ENCODE results near the gene SIGMAR1.

Gene SIGMAR1

DNA sequence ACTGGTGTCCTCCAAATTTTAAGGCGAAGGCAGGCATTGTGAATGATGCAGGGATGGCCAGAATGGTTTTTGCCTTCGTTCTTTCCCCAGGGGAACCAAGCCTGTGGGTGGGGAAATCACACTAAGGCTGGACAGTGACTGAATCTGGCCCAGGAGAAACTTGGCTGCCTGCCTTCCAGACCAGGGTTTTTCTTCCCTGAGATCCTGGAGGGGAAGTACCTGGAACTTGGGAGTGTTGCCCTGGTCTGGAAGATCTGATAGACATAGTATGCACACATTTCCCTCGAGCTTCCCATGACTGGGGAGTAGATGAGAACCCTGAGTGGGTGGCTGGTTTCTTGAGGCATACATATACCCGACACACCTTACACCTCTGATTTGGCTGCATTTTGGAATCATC is 13.7 kb upstream of the SIGMAR1 start:
- no peak for DNase-seq
- peak overlapping the region; percentile 18 for H2BK120ac ChIP-seq (ENCODE audit: insufficient read depth, low read length, poor library complexity)
- H3K4me3 ChIP-seq (ENCODE audit: low read depth, low read length), result no peak overlapping the region
- no peak overlapping the region for H3K9ac ChIP-seq (ENCODE audit: low read length)
- H4K91ac ChIP-seq (ENCODE audit: low read depth, low read length), result peak overlapping the region; percentile 62
- peaks cover 10% of the 10 kb centered on the region for H3K79me1 ChIP-seq (ENCODE audit: low read length)
- peak overlapping the region; percentile 32 for H2AK5ac ChIP-seq (ENCODE audit: low read length)
- H2AFZ ChIP-seq (ENCODE audit: insufficient read depth, low read length, poor library complexity), result peak overlapping the region; percentile 32
- H3K14ac ChIP-seq (ENCODE audit: low read length), result peak overlapping the region; percentile 34
- peak overlapping the region; percentile 30 for H3K27ac ChIP-seq (ENCODE audit: low read depth, low read length)
- peak overlapping the region; percentile 14 for H4K12ac ChIP-seq (ENCODE audit: low read depth, low read length)
- no peaks in the 10 kb centered on the region for H3K9me3 ChIP-seq (ENCODE audit: insufficient read depth, low read depth, low read length)
- H4K8ac ChIP-seq (ENCODE audit: low read depth, low read length), result peak overlapping the region; percentile 73
- H3K27me3 ChIP-seq (ENCODE audit: insufficient read depth, low read length), result no peaks in the 10 kb centered on the region
- no CpG with 5 or more reads among the region's 4 CpGs for WGBS (ENCODE audit: extremely low coverage, insufficient coverage, insufficient read length)
- H2BK5ac ChIP-seq (ENCODE audit: low read depth, low read length, poor library complexity), result peak overlapping the region; percentile 11
- peaks cover 12% of the 10 kb centered on the region for H3K79me2 ChIP-seq (ENCODE audit: control insufficient read depth, insufficient read depth, low read length, poor library complexity)
- no peak overlapping the region for H3K23ac ChIP-seq (ENCODE audit: low read length)
- peaks cover 15 to 17% of the 10 kb centered on the region in 2 experiments for H3K36me3 ChIP-seq (ENCODE audit: control insufficient read depth in 1 of 2, insufficient read depth in 2 of 2, low read length in 2 of 2)
- no peak overlapping the region for H3K18ac ChIP-seq (ENCODE audit: low read length)
- H3K4ac ChIP-seq (ENCODE audit: low read depth, low read length), result no peak overlapping the region
- peak overlapping the region; percentile 53 for H3K4me2 ChIP-seq (ENCODE audit: low read length)
- peaks cover 35 to 37% of the 10 kb centered on the region in 2 experiments for H3K4me1 ChIP-seq (ENCODE audit: control insufficient read depth in 1 of 2, insufficient read depth in 2 of 2, low read length in 2 of 2)
- H2BK12ac ChIP-seq (ENCODE audit: low read length), result no peak overlapping the region

DNA sequence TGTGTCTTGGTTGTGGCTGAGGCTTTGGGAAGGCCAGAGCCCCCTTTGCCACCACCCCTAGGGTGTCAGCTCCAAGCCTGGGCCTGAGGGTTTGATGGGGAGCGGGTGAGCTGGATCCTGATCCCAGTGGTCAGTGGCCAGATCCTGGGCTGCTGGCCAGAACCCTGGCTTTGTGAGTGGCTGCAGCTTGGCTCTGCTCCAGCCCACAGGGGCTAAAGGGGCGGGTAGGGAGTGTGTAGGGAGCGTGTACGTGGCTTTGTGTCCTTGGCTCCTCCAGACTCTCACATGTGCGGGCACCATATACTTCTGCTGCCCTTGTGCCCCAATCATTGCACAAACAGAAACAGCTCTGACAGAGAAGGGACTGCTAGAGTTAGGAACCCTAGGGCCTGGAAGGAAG is 13.2 kb upstream of the SIGMAR1 start:
- peaks cover 10% of the 10 kb centered on the region for H3K79me1 ChIP-seq (ENCODE audit: low read length)
- no peak overlapping the region for H2BK120ac ChIP-seq (ENCODE audit: insufficient read depth, low read length, poor library complexity)
- no peak overlapping the region for H4K8ac ChIP-seq (ENCODE audit: low read depth, low read length)
- no CpG with 5 or more reads among the region's 5 CpGs for WGBS (ENCODE audit: extremely low coverage, insufficient coverage, insufficient read length)
- no peak overlapping the region for H3K4me2 ChIP-seq (ENCODE audit: low read length)
- H3K79me2 ChIP-seq (ENCODE audit: control insufficient read depth, insufficient read depth, low read length, poor library complexity), result peaks cover 12% of the 10 kb centered on the region
- H3K4me1 ChIP-seq (ENCODE audit: control insufficient read depth in 1 of 2, insufficient read depth in 2 of 2, low read length in 2 of 2), result peaks cover 38 to 41% of the 10 kb centered on the region in 2 experiments
- peaks cover 15 to 17% of the 10 kb centered on the region in 2 experiments for H3K36me3 ChIP-seq (ENCODE audit: control insufficient read depth in 1 of 2, insufficient read depth in 2 of 2, low read length in 2 of 2)
- no peak overlapping the region for H3K9ac ChIP-seq (ENCODE audit: low read length)
- no peak overlapping the region for H4K12ac ChIP-seq (ENCODE audit: low read depth, low read length)
- H3K4ac ChIP-seq (ENCODE audit: low read depth, low read length), result no peak overlapping the region
- H3K23ac ChIP-seq (ENCODE audit: low read length), result no peak overlapping the region
- H4K91ac ChIP-seq (ENCODE audit: low read depth, low read length), result peak overlapping the region; percentile 62
- H2AFZ ChIP-seq (ENCODE audit: insufficient read depth, low read length, poor library complexity), result no peak overlapping the region
- no peaks in the 10 kb centered on the region for H3K9me3 ChIP-seq (ENCODE audit: insufficient read depth, low read depth, low read length)
- no peak overlapping the region for H3K27ac ChIP-seq (ENCODE audit: low read depth, low read length)
- H3K14ac ChIP-seq (ENCODE audit: low read length), result no peak overlapping the region
- H2BK12ac ChIP-seq (ENCODE audit: low read length), result no peak overlapping the region
- H2BK5ac ChIP-seq (ENCODE audit: low read depth, low read length, poor library complexity), result no peak overlapping the region
- no peak overlapping the region for H2AK5ac ChIP-seq (ENCODE audit: low read length)
- H3K18ac ChIP-seq (ENCODE audit: low read length), result no peak overlapping the region
- no peak overlapping the region for H3K4me3 ChIP-seq (ENCODE audit: low read depth, low read length)
- no peaks in the 10 kb centered on the region for H3K27me3 ChIP-seq (ENCODE audit: insufficient read depth, low read length)
- DNase-seq, result no peak

DNA sequence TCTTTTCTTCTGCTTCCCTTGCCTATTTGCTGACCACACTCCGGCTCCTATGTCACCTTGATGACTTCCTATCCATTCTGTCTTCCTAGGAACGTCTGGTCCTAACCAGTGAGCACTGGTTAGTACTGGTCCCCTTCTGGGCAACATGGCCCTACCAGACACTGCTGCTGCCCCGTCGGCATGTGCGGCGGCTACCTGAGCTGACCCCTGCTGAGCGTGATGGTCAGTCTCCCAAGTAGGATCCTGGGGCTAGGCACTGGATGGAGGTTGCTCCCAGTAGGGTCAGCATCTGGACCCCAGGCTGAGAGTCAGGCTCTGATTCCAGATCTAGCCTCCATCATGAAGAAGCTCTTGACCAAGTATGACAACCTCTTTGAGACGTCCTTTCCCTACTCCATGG is 11.1 kb upstream of the SIGMAR1 start:
- peaks cover 15 to 17% of the 10 kb centered on the region in 2 experiments for H3K36me3 ChIP-seq (ENCODE audit: control insufficient read depth in 1 of 2, insufficient read depth in 2 of 2, low read length in 2 of 2)
- peaks cover 48 to 49% of the 10 kb centered on the region in 2 experiments for H3K4me1 ChIP-seq (ENCODE audit: control insufficient read depth in 1 of 2, insufficient read depth in 2 of 2, low read length in 2 of 2)
- H3K4ac ChIP-seq (ENCODE audit: low read depth, low read length), result no peak overlapping the region
- no peaks in the 10 kb centered on the region for H3K9me3 ChIP-seq (ENCODE audit: insufficient read depth, low read depth, low read length)
- H3K27ac ChIP-seq (ENCODE audit: low read depth, low read length), result no peak overlapping the region
- no CpG with 5 or more reads among the region's 8 CpGs for WGBS (ENCODE audit: extremely low coverage, insufficient coverage, insufficient read length)
- peaks cover 15% of the 10 kb centered on the region for H3K79me1 ChIP-seq (ENCODE audit: low read length)
- no peak overlapping the region for H4K91ac ChIP-seq (ENCODE audit: low read depth, low read length)
- no peak overlapping the region for H2AK5ac ChIP-seq (ENCODE audit: low read length)
- H2AFZ ChIP-seq (ENCODE audit: insufficient read depth, low read length, poor library complexity), result no peak overlapping the region
- no peak overlapping the region for H3K23ac ChIP-seq (ENCODE audit: low read length)
- H3K4me2 ChIP-seq (ENCODE audit: low read length), result no peak overlapping the region
- H3K14ac ChIP-seq (ENCODE audit: low read length), result no peak overlapping the region
- no peaks in the 10 kb centered on the region for H3K27me3 ChIP-seq (ENCODE audit: insufficient read depth, low read length)
- peaks cover 12% of the 10 kb centered on the region for H3K79me2 ChIP-seq (ENCODE audit: control insufficient read depth, insufficient read depth, low read length, poor library complexity)
- H2BK5ac ChIP-seq (ENCODE audit: low read depth, low read length, poor library complexity), result no peak overlapping the region
- no peak overlapping the region for H4K8ac ChIP-seq (ENCODE audit: low read depth, low read length)
- no peak overlapping the region for H2BK120ac ChIP-seq (ENCODE audit: insufficient read depth, low read length, poor library complexity)
- H3K18ac ChIP-seq (ENCODE audit: low read length), result no peak overlapping the region
- H4K12ac ChIP-seq (ENCODE audit: low read depth, low read length), result no peak overlapping the region
- no peak overlapping the region for H2BK12ac ChIP-seq (ENCODE audit: low read length)
- DNase-seq, result no peak
- no peak overlapping the region for H3K9ac ChIP-seq (ENCODE audit: low read length)
- H3K4me3 ChIP-seq (ENCODE audit: low read depth, low read length), result no peak overlapping the region

DNA sequence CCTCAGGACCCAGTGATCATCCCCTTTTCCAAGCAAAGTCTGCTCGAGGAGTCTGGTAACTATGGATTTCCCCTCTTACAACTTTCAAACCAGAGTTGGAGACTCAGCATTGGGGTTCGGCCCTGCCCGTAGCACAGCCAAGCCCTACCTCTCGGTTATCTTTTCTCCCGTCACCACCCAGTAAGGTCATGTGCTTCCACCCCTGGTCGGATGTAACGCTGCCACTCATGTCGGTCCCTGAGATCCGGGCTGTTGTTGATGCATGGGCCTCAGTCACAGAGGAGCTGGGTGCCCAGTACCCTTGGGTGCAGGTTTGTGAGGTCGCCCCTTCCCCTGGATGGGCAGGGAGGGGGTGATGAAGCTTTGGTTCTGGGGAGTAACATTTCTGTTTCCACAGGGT is 10.1 kb upstream of the SIGMAR1 start:
- Histone ChIP-seq H3K4me1 (ENCODE audit: control insufficient read depth in 1 of 2, insufficient read depth in 2 of 2, low read length in 2 of 2) (peaks cover 39% of the 10 kb centered on the region in 2 experiments), H2AFZ (ENCODE audit: insufficient read depth, low read length, poor library complexity) (peak overlapping the region; percentile 26), H3K27ac (ENCODE audit: low read depth, low read length) (no peak overlapping the region), H3K4me3 (ENCODE audit: low read depth, low read length) (no peak overlapping the region), H3K79me2 (ENCODE audit: control insufficient read depth, insufficient read depth, low read length, poor library complexity) (peaks cover 12% of the 10 kb centered on the region), H3K4ac (ENCODE audit: low read depth, low read length) (peak overlapping the region; percentile 19), H4K91ac (ENCODE audit: low read depth, low read length) (no peak overlapping the region), H3K4me2 (ENCODE audit: low read length) (peak overlapping the region; percentile 78), H2BK12ac (ENCODE audit: low read length) (no peak overlapping the region), H3K79me1 (ENCODE audit: low read length) (peaks cover 12% of the 10 kb centered on the region), H2BK5ac (ENCODE audit: low read depth, low read length, poor library complexity) (no peak overlapping the region), H3K36me3 (ENCODE audit: control insufficient read depth in 1 of 2, insufficient read depth in 2 of 2, low read length in 2 of 2) (peaks cover 15 to 17% of the 10 kb centered on the region in 2 experiments), H3K9me3 (ENCODE audit: insufficient read depth, low read depth, low read length) (no peaks in the 10 kb centered on the region), H3K23ac (ENCODE audit: low read length) (no peak overlapping the region), H3K14ac (ENCODE audit: low read length) (no peak overlapping the region), H3K18ac (ENCODE audit: low read length) (peak overlapping the region; percentile 44), H4K8ac (ENCODE audit: low read depth, low read length) (no peak overlapping the region), H4K12ac (ENCODE audit: low read depth, low read length) (no peak overlapping the region), H2BK120ac (ENCODE audit: insufficient read depth, low read length, poor library complexity) (no peak overlapping the region), H2AK5ac (ENCODE audit: low read length) (no peak overlapping the region), H3K27me3 (ENCODE audit: insufficient read depth, low read length) (no peaks in the 10 kb centered on the region), H3K9ac (ENCODE audit: low read length) (no peak overlapping the region)
- no CpG with 5 or more reads among the region's 10 CpGs for WGBS (ENCODE audit: extremely low coverage, insufficient coverage, insufficient read length)
- no peak for DNase-seq

All from trophoblast cell (in vitro differentiated cells and primary cell).